GM12892 (cell line): ENCODE measurements around the gene HOXA3.

Experiments
- POLR2A ChIP-seq: IDR thresholded peaks from 2 replicates; pipeline ENCODE4 v1.6.1; 2011; ENCODE audit warnings: low read depth, low read length, control low read depth
- TAF1 ChIP-seq: IDR thresholded peaks from 2 replicates; pipeline ENCODE4 v1.6.1; 2011; ENCODE audit warnings: low read depth, mild to moderate bottlenecking, control low read depth, low read length, borderline replicate concordance

- TF ChIP-seq POLR2A (no peak), TAF1 (no peak)
These were observed 43.9 kb upstream of the HOXA3 start for GRCh38 chr7:27196287-27196767.
